CD1c-positive myeloid dendritic cell (primary cell): ENCODE measurements around the gene EIF4G2.

Experiments
- DNase-seq: peaks from one replicate; pipeline ENCODE4 v3.0.0-alpha.2; 2016; ENCODE audit errors: extremely low spot score

Gene EIF4G2

DNA sequence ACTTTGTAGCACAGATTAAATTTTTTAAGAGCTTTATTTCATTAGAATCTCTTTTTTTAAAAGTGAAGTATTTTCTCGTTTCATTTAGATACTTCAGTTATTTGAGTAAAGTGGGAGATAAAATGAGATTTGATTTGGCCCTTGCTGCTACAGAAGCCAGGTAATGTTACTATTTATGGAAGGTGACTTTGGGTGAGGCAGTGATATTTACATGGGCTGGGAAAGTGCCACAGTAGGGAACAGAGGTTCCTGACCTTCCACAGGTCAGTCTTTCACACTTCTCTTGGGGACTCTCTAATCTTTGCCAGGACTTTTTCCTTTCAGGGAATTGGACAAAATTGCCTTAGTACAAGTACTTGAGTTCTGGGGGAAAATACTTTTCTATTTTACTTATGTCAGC, 37.3 kb downstream of the EIF4G2 start:
- DNase-seq, result no peak

DNA sequence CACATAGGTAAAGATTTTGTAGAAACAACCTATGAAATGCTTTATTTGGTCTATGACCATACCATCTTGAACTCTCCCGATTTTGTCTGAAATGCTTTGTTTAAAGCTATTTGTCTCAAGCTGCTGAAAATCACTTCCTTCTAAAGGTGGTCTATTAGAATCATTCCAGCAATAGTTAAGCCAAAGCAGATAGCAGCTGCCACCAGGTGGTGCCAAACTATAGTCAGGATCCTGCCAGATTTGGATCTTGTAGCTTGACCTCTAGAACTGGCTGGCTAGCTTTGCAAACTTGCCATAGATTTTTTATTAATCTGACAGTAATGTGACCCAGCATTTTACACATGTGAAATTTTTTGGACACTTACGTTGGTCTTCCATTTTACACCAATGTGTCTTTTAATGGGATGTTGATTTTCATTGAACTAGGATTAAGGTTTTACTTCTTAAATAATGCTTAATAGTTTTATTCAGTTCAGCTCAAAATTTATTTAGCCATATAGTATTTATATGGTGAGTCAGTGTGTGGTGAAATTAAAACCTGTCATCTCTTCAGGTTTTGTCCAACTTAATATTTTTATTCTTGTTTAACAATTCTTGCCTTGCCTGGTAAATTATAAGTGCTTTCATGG, 38.0 kb downstream of the EIF4G2 start:
- DNase-seq, result peak; percentile 51

DNA sequence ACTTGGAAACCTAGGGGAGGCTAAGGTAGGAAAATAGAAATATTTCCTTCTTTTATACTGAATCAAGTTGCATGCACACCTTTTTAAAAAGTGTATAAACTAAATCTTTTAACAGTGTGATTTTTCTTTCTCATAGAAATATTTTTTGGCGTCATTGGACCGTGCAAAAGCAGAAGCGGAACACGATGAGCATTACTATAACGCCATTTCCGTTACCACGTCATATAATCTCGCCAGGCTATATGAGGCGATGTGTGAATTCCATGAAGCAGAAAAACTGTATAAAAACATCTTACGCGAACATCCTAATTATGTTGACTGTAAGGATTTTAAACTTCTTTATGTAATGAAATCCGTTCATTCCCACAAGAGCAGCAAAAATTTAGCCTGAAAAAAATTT, 44.3 kb downstream of the EIF4G2 start:
- no peak for DNase-seq

GRCh38 chr11:10763766-10764165, 45.0 kb downstream of the EIF4G2 start:
- no peak for DNase-seq

- DNase-seq, result no peak
Observed at GRCh38 chr11:10762913-10763421, 45.8 kb downstream of the EIF4G2 start.

GRCh38 chr11:10762185-10762584, 46.5 kb downstream of the EIF4G2 start:
- peak; percentile 22 for DNase-seq

DNA sequence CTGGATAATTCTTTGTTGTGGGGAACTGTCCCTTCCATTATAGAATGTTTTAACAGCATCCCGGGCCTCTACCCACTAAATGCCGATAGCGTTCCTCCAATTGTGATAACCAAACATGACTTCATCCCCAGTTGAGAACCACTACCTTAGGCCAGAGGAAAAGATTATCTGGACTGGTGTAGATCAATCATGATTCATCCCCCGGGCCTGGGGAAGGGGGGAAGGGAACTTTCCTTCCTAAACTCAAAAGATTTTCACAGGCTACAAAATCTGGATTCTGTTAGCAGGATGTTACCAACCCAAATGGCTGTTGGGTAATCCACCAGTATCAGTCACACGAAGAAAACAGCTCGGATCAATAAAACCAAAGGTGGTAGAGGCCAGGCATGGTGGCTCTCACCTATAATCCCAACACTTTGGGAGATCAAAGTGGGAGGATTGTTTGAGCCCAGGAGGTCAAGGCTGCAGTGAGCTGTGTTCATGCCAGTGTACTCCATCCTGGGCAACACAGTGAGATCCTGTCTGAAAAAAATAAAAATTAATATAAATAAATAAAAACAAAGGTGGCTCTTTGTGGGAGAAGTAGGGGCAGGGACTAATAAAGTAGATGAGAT, 47.5 kb downstream of the EIF4G2 start:
- no peak for DNase-seq

- DNase-seq, result no peak
Observed at GRCh38 chr11:10758957-10759356, 49.8 kb downstream of the EIF4G2 start.

DNA sequence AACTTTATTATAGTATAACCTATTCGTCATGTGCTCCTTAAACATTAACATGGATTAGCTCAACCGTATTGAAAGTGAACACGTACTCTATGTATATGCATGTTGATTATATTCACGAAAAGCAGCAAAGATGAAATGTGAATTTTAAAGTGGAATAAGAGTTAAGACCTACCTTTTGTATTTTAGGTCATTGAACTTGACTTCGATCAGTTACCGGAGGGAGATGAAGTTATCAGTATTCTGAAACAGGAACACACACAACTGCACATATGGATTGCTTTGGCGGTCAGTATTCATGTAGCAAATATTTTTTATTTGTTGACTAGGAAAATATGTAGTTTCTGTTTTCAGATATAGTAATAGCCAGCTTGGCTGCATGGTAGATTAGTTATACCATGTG, 56.2 kb downstream of the EIF4G2 start:
- DNase-seq, result no peak

DNA sequence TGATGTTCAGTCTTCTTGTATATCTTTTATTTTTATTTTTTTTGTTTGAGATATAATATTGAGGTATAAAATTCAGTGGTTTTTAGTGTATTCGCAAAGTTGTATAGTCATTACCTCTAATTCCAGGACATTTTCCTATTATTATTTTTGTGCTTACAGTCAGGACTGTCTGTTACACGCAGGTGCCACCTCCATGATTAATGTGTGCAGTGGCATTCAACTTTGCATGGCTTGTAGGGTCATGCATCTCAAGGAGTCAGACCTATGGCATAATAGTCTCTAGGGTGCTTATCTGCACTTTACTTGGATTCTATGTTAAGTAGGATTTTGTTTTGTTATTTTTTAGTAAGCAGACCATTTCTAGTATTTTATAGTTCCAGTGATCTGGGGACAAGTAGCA, 56.7 kb downstream of the EIF4G2 start:
- DNase-seq, result no peak

DNA sequence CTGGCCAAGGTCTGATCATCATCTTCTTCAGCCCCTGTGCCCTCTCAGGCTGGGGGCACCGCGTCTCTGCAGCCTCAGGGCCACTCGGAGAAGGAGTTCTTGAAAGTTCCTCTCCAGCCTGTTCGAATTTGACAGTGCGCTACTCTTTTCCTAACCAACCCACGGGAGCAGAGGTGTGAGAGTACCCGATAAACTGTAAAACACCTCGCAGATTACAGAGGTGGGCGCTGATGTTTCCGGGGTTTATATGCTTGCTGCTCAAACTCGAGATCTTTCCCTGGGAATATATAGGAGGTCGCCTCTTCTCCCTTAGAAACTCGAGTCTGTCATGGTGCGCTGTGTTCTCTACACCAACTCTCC, 57.2 kb downstream of the EIF4G2 start:
- peak; percentile 24 for DNase-seq

DNA sequence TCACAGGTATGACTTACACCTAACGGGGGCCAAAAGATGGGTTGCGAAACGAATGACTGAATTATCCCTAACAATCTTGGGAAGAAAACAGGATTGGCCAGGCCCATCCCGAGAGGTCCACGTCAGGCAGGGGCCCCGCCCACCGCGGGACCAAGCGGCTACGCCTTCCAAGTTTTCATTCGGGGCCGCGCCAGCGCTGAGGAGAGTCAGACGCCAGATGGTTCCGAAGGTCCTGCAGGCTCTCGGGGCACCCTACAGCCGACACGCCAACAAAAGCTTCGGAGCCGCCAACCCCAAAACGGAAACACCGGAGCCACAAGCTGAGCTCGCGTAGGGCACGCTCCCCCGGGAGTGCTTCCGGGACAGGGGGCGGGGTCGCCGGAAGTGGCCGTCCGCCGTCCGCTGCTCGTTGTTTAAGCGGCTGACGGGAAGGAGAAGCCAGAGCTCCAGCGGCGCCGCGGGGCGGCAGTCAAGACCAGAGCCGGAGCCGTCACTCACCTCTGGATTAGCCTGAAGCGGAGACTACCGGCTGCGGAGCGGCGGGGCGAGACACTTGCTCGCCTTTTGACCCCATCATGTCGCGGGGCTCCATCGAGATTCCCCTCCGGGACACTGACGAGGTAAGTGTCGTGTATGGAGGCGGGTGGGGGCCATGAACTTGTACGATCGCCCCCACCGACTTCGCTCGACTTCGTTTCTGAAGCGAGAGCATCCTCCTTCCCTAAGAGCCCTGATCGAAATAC, 57.7 kb downstream of the EIF4G2 start, which contains the start of gene CTR9:
TSS of gene CTR9 (plus strand) at position 409 of the 743 bp plus-strand sequence. CDS start at position 576, 167 bp downstream.
- DNase-seq, result peak; percentile 92

DNA sequence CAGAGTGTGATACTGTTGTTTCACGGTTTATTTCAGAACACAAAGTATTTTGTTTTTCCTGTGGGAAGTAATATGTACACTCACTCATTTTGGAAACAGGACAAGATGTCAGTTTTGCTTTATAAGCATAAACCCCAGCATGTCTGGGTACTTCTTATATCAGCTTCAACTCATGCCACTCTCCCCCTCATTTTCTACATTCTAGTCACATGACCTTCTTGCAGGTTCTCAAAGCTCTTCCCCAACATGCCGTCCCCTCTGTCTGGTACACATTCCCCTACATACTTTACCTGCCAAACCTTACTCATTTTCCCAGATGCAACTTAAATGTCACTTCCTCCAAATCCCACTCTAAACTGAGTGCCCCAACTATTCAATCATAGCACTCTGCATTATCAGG, 59.2 kb downstream of the EIF4G2 start:
- no peak for DNase-seq

DNA sequence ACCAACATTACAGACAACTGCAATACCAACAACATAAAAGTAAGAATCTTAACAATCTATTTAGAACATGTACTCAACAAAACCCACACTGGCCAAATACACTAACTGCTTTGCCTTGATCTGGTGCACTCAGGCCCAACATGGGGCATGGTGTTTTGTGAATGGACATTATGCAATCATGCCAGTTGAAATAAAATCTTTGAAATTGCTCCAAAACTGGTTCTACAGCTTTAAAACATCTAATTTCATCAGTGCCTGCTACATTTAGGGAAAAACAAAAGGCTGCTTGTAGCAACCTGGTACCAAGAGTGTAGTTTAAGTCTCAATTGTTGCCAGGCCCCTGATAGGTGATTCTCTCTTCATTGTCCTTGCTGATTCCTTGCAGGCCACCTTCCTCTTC, 61.0 kb downstream of the EIF4G2 start:
- no peak for DNase-seq
